Mucosa of descending colon (tissue), 3 donors: ENCODE results near the gene NFIB. TPM values are rescaled to one million over a fixed set of nuclear protein-coding genes. Genes with fewer than 3 reads are reported as not detected.

Source experiments
- ATAC-seq: fragments of 200-7000 bp; cut with Tn5 transposase; one replicate; pipeline ENCODE4 v1.9.1; 2020; ENCODE audit warnings: mild to moderate bottlenecking, moderate library complexity
- DNase-seq, 3 donors: peaks; one replicate each; pipeline ENCODE4 v3.0.0-alpha.2; 2020
- H3K36me3 ChIP-seq: fragments of 200-600 bp; one replicate; pipeline ENCODE4 v1.8.0; 2021; ENCODE audit warnings: low read depth, mild to moderate bottlenecking
- H3K4me1 ChIP-seq: fragments of 200-600 bp; one replicate; pipeline ENCODE4 v1.8.0; 2021; ENCODE audit warnings: low read depth, mild to moderate bottlenecking
- H3K4me3 ChIP-seq: fragments of 200-600 bp; one replicate; pipeline ENCODE4 v1.8.0; 2021; ENCODE audit warnings: mild to moderate bottlenecking
- H3K9me3 ChIP-seq: fragments of 200-600 bp; one replicate; pipeline ENCODE4 v1.8.0; 2021; ENCODE audit warnings: mild to moderate bottlenecking
- intact Hi-C, 2 donors: fragments of 100-400 bp; cut with DNase I in 1 of 2; cut with micrococcal nuclease in 1 of 2; formaldehyde crosslinking; loops; one replicate each; pipeline versions ENCODE4 v1.11.0 to v1.11.1; 2022; cut with DNase I, micrococcal nuclease
- total RNA-seq, 3 donors: library from RNA; stranded (reverse); fragmentation: NEBNext Ultra II Directional in 2 of 3; extraction: Animal tissue kit (Norgen Biotek cat#: 25700) in 2 of 3; gene quantifications; one replicate each; pipeline versions ENCODE4 v1.2.1 to v1.2.4, GENCODE V29; 2021 to 2023
- TF ChIP-seq, protein P1 (sequence below): fragments of 200-600 bp; IDR thresholded peaks from one replicate; pipeline ENCODE4 v1.8.0; 2022; ENCODE audit warnings: antibody characterized with exemption, mild to moderate bottlenecking
- donor health status: DM: no; HTN: no; CAD: no; lungs with moderate emphysema.
- donor health status: DM: no; HTN: no; CAD: no.
- donor health status: DM: no; HTN: yes; CAD: no.

NFIB gene
- total RNA-seq, 3 donors from 2014 or later = 59.7 to 85.5 (median 62.6) TPM

DNA sequence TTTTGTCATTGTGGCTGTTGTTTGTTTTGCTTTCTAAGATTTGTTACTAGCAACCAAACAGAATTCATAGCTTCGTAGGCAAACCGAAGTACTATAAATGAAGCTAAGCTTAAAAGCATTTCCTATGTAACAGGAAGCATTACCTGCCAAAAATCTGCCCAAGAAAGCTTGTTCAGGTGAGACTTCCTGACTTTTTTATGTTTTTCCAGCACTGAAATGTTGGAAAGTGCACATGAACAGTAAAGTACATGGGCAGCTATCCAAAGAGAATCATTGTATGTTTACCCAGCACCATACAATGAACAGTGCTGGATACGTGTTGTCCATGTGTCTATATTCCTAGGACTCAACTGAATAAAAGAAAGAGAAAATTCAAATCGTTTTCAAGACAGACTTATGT is 247.1 kb downstream of the NFIB start:
- DNase-seq (no peak), ATAC-seq (no peak)
- no peaks in the 10 kb centered on the region for H3K9me3 ChIP-seq
- no peaks in the 10 kb centered on the region for H3K4me1 ChIP-seq
- H3K4me3 ChIP-seq = no peak overlapping the region
- no peaks in the 10 kb centered on the region for H3K36me3 ChIP-seq
- intact Hi-C loops = no loop called here
- TF ChIP-seq, protein P1, sequence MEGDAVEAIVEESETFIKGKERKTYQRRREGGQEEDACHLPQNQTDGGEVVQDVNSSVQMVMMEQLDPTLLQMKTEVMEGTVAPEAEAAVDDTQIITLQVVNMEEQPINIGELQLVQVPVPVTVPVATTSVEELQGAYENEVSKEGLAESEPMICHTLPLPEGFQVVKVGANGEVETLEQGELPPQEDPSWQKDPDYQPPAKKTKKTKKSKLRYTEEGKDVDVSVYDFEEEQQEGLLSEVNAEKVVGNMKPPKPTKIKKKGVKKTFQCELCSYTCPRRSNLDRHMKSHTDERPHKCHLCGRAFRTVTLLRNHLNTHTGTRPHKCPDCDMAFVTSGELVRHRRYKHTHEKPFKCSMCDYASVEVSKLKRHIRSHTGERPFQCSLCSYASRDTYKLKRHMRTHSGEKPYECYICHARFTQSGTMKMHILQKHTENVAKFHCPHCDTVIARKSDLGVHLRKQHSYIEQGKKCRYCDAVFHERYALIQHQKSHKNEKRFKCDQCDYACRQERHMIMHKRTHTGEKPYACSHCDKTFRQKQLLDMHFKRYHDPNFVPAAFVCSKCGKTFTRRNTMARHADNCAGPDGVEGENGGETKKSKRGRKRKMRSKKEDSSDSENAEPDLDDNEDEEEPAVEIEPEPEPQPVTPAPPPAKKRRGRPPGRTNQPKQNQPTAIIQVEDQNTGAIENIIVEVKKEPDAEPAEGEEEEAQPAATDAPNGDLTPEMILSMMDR = no peak

DNA sequence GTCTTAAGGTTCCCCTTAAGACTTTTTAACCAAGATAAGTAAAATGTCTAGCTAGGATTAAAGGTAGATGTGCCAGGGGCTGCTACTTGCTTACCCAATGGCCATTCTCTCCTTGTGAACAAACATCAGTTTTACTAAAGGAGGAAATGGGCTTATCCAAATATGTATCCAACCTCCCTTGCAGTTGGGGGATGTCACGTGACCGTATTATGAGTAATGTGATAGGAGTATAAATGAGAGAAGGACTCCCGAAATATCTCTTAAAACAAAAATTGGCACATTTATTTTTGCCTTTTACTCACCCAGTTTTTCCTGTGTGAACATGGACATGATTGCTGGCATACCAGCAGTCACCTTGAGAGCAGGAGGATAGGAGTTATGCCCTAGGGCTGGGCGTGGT is 247.9 kb downstream of the NFIB start:
- no peak for DNase-seq
- no peaks in the 10 kb centered on the region for H3K36me3 ChIP-seq
- ATAC-seq = no peak
- intact Hi-C loops = no loop called here
- no peaks in the 10 kb centered on the region for H3K9me3 ChIP-seq
- no peaks in the 10 kb centered on the region for H3K4me1 ChIP-seq
- TF ChIP-seq, protein P1 = no peak
- H3K4me3 ChIP-seq = no peak overlapping the region

DNA sequence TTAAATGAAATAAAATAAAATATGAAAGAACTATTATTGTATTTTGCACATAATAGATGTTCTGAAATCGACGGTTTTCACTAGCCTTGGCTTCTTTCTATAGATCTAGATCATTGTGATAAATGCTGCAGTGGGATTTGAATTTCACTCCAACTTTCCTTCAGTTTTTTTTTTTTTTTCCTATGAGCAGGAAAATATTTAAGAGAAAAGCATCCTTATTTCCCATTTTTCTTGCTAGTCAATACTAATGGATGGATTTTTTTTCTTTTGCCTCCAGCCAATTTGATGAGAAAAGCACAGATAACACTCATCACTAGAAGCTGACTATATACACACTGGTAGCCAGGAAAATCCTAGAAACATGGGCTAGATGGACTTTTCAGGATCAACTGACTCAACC is 249.0 kb downstream of the NFIB start:
- TF ChIP-seq, protein P1 = no peak

DNA sequence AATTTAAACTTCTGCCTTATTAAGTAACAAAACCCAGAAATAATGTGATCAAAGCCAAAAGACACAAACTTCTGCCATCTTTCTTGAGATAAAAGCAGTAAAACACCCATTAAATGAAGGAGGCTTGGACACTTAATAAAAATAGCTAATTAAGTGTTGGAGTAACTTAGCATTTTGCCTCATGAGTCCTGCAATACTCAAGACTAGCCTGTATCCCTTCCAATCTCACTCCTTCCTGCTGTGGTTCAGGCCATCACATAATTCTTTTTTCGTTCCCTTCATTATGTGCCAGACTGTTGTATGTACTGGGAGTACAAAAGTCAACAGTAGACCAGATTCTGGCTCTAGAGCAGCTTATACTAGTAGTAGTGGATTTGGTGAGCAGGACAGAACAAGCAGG is 250.2 kb downstream of the NFIB start:
- TF ChIP-seq, protein P1 = no peak
- DNase-seq (no peak), ATAC-seq (no peak)
- no peaks in the 10 kb centered on the region for H3K36me3 ChIP-seq
- no peaks in the 10 kb centered on the region for H3K9me3 ChIP-seq
- intact Hi-C loops = no loop called here
- no peak overlapping the region for H3K4me3 ChIP-seq
- no peaks in the 10 kb centered on the region for H3K4me1 ChIP-seq

More for the DNA sequence above, 249.0 kb downstream of the NFIB start:
- ATAC-seq (no peak), DNase-seq (no peak)
- Histone ChIP-seq H3K4me3 (no peak overlapping the region), H3K36me3 (no peaks in the 10 kb centered on the region), H3K9me3 (no peaks in the 10 kb centered on the region), H3K4me1 (no peaks in the 10 kb centered on the region)
- intact Hi-C loops = no loop called here

DNA sequence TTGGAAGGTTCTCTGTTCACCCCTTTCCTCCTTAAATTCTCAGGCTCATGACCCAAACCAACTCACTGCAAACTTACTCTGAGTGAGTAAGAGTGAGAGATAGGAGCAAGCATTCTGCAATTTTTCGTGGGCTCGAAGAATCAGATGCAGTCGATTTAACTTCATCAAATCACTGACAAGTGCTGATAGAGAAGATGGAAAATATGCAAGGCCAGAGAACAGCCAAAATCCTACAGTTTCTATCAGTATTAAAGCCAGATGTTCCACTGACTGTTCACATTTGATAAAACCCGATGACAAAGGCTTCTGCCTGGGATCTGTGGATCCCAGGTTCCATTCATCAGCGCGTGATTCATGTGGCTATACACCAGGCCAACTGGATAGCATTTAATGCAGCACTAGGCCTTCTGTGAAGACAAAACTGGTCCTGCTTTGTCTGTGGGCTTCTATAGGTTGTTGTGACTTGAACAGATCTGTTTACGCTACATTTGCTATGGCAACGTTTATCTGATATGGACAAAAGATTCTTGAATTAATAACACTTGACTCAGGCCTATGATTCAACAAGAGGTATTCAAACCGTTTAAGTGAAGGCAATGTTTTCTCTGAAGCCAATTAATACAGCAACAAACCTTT is 251.2 kb downstream of the NFIB start:
- Histone ChIP-seq H3K4me1 (no peaks in the 10 kb centered on the region), H3K36me3 (no peaks in the 10 kb centered on the region), H3K4me3 (no peak overlapping the region), H3K9me3 (no peaks in the 10 kb centered on the region)
- no peak for DNase-seq
- TF ChIP-seq, protein P1 = no peak
- intact Hi-C loops = no loop called here
- no peak for ATAC-seq
